HG03135 (cell line): ENCODE data around the gene SYNE1.
"Not testable (repeated sequence)": the region's sequence is repeated elsewhere in the genome, so short reads cannot be mapped to it uniquely, and the experiment has no call there.

Experiments
- ATAC-seq: cut with Tn5 transposase; IDR thresholded peaks from one replicate; pipeline ENCODE4 v1.9.1; 2021; ENCODE audit warnings: mild to moderate bottlenecking, moderate library complexity; ENCODE audit not compliant: unreplicated experiment

SYNE1 gene, protein sequence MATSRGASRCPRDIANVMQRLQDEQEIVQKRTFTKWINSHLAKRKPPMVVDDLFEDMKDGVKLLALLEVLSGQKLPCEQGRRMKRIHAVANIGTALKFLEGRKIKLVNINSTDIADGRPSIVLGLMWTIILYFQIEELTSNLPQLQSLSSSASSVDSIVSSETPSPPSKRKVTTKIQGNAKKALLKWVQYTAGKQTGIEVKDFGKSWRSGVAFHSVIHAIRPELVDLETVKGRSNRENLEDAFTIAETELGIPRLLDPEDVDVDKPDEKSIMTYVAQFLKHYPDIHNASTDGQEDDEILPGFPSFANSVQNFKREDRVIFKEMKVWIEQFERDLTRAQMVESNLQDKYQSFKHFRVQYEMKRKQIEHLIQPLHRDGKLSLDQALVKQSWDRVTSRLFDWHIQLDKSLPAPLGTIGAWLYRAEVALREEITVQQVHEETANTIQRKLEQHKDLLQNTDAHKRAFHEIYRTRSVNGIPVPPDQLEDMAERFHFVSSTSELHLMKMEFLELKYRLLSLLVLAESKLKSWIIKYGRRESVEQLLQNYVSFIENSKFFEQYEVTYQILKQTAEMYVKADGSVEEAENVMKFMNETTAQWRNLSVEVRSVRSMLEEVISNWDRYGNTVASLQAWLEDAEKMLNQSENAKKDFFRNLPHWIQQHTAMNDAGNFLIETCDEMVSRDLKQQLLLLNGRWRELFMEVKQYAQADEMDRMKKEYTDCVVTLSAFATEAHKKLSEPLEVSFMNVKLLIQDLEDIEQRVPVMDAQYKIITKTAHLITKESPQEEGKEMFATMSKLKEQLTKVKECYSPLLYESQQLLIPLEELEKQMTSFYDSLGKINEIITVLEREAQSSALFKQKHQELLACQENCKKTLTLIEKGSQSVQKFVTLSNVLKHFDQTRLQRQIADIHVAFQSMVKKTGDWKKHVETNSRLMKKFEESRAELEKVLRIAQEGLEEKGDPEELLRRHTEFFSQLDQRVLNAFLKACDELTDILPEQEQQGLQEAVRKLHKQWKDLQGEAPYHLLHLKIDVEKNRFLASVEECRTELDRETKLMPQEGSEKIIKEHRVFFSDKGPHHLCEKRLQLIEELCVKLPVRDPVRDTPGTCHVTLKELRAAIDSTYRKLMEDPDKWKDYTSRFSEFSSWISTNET (N-terminal part only)

DNA sequence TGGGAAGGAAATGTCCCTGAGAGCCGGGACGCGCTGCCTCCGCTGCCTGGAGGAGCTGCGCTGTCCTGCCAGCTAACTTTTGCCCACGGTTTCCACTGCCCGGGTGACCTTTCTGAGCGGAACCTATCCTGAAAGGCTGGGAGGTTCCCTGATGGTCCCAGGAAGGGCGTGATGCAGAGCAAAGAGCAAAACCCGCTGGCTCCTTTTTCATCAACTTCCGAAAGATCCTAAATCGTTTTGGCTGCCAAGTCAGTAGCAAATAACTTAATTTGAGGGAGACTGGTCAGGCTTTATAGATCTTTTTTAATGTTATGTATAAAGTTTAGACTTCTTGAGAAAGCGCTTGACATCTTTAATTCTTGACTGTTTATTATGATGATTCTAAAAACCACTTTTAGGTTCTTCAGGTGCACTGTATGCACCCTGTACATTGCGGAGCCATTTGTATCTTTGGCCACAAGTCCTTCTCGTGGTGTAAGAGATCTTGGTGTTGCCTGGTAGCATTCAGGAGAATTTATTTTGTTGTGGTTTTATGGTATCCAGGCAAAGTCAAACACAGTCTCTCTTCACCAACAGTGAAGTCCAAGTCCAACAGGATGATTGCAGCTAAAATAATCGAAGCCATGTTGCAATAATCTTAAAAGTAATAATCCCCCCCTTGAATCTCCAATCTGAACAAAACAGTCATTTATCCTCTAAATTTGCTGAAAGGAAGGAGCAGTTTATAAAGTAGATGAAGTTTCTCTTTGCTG, at the start of gene SYNE1:
TSS of gene SYNE1 (minus strand) at position 67 of the 752 bp plus-strand sequence. CDS start 9,031 bp downstream, outside the sequence.
- ATAC-seq, result no peak

DNA sequence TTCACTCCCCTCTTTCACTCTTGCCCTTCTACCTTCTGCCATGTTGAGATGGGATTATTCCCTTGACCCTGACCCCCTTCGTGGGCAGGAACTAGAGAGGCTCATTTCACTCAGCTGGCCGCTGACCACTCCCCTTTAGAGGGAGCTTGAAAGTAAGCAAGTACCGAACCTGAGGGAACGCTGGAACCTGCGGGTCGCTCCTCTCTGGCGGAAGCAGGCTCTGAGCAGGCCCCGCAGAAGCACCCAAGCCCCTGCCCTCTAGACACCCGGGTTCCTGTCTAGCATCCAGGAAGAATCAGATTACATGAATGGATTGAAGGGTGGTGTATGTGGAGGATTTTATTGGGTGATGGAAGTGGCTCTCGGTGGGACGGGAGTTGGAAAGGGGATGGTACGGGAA, 48.7 kb upstream of the SYNE1 start:
- no peak for ATAC-seq

DNA sequence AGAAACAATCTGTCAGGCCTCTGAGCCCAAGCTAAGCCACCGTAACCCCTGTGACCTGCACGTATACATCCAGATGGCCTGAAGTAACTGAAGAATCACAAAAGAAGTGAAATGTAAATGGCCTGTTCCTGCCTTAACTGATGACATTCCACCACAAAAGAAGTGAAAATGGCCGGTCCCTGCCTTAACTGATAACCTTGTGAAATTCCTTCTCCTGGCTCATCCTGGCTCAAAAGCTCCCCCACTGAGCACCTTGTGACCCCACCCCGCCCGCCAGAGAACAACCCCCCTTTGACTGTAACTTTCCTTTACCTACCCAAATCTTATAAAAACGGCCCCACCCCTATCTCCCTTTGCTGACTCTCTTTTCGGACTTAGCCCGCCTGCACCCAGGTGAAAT, 45.8 kb upstream of the SYNE1 start:
- ATAC-seq, result not testable (repeated sequence)

DNA sequence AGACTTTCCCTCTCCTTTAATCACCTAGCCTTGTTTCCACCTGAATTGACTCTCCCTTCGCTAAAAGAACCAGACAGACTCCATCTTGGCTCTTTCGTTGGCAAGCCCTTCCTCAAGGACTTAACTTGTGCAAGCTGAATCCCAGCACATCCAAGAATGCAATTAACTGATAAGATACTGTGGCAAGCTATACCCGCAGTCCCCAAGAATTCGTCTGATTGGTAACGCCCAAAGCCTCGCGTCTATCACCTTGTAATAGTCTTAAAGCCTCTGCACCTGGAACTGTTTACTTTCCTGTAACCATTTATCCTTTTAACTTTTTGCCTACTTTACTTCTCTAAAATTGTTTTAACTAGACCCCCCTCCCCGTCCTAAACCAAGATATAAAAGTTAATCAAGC, 45.0 kb upstream of the SYNE1 start:
- no peak for ATAC-seq

DNA sequence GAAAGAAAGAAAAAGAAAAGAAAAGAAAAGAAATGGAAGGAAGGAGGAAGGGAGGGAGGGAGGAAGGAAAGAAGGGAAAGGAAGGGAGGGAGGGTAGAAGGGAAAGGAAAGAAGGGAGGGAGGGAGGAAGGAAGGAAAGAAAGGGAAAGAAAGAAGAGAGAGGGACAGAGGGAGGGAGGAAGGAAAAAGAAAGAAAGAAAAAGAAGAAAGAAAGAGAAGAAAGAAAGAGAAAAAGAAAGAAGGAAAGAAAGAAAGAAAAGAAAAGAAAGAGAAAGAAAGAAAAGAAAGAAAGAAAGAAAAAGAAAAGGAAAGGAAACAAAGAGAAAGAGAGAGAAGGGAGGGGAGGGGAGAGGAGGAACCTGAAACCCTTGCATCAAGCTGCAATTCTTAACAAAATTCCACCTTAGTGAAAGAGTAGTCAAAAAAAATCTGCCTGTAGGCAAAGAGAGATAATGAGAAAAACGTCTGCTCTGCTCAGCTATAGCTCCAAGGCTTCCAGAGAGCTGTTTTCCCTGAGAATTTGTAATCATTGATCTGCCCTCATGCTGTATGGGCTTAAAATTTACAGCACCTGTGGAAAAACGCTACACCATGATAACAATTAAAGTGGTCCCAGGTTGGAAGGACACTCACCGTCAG, 43.8 kb upstream of the SYNE1 start:
- ATAC-seq, result no peak

DNA sequence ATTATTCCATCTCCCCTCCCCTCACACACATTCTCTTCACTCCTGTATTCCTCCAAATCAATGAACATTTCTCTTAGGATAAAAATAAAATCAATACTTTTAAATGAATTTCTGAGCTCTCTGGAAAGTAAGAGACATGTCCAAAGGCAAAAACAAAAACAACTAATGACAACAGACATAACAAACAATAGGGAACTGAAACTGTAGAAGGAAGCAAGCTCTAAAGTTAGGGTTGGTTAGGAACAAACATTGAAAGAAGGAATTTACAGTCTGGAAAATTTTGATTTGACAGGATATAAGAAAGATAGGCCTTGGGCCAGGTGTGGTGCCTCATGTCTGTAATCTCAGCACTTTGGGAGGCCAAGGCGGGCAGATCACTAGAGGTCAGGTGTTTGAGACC, 43.0 kb upstream of the SYNE1 start:
- no peak for ATAC-seq

DNA sequence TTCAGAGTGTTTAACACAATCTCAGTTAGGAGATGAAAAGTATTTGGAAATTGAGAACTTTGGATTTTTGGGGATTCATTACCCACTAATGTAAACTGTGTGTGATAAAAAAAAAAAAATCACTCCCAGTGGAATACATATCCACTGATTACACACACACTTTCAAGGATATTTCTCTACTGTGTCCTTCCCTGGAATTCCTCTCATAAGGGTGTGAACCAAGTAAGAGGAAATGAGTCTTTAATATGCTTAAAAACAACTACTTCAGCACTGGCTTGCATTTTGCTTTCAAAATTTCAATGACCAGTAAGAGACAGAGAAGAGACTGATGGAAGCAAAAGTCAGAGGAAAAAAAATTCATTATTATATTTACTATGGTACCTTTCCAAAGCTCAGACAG, 36.1 kb upstream of the SYNE1 start:
- no peak for ATAC-seq

DNA sequence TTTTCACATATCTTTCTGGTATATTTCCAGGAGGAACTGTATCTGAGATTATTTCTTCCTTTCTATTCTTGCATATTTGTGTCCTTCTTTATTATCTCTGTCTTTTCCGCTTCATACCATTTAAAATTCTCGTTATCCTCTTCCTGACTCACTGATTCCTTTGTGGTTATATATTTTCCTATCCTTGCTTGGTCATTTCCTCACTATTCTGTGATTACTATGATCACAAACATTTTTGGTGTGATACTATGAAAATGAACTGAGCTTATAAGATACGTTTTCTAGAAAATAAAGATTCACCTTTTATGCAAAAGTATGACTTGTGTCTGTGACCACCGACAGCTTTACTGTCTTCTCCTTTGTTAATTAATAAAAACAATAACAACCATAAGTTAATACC, 34.0 kb upstream of the SYNE1 start:
- no peak for ATAC-seq

DNA sequence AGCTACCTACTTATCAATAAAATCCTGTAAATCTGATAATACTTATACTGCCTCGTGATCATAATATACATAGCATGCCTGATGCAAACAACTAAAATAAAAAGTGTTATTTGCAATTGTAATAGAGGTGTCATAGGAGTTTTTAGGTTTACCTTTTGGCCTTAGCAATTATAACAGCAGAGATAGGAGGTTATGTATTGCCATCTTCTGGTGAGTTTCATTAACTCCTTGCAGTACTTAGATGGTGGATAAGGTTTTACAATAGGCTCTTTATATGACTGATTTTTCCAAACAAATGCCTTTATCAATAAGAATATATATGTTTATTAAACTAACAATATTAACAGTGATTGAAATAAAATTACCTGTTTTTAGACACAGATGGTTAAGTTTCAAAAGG, 32.7 kb upstream of the SYNE1 start:
- no peak for ATAC-seq

DNA sequence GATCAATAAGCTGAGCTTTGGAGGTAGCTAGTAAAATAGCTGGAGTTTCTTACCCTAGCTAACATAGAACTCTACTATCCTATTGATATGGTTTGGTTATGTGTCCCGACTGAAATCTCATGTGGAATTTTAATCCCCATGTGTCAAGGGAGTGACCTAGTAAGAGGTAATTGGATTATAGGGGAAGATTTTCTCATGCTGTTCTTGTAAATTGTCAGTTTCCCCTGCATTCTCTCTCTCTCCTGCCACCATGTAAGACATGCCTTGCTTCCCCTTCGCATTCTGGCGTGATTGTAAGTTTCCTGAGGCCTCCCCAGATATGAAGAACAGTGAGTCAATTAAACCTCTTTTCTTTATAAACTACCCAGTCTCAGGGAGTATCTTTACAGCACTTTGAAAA, 24.6 kb upstream of the SYNE1 start:
- ATAC-seq, result no peak

DNA sequence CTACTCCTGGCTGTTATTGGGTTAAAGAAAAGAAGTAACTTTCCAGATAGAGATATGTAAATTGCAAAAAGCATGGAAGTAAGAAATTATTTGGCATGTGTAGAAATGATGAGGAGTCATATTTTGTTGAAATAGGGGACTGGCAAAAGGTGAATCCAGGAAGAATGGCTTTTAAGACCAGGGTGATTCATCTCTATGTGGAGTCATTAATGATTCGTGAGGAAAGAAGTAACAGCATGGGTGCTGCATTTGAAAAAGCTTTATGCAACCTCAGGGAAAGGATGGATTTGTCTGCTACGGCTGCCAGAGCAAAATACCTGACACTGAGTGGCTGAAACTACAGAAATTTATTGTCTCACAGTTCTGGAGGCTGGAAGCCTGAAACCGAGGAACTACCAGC, 14.8 kb upstream of the SYNE1 start:
- no peak for ATAC-seq

DNA sequence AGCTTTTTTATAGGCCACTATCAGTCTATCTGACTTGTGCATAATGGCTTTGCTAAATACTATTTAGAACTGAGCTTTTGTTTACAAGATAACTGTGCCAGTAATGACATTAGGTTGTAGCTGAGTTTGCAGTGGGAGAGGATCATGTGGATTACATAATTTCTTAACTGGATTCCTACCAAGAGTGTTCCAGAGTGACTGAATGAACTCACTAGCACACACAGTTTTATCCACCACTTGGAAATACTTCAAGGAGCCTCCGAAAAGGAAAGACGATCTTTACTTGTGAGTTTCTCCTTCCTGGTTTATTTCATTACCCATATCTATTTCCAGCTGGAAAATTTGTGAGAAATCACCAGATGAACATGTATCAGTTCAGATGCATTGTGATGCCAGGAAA, 10.9 kb upstream of the SYNE1 start:
- no peak for ATAC-seq

DNA sequence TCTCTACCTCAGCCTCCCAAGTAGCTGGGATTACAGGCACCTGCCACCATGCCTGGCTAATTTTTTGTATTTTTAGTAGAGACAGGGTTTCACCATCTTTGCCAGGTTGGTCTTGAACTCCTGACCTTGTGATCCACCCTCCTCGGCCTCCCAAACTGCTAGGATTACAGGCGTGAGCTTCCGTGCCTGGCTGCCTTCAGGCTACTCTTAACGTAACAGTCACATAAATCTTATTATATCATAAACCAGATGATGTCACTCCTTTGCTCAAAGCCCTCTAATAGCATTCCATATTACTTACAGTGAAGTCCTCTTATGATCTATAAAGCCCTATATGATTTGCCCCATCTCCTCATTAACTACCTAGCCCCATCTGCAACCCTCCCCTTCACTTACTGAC, 9.6 kb upstream of the SYNE1 start:
- not testable (repeated sequence) for ATAC-seq

DNA sequence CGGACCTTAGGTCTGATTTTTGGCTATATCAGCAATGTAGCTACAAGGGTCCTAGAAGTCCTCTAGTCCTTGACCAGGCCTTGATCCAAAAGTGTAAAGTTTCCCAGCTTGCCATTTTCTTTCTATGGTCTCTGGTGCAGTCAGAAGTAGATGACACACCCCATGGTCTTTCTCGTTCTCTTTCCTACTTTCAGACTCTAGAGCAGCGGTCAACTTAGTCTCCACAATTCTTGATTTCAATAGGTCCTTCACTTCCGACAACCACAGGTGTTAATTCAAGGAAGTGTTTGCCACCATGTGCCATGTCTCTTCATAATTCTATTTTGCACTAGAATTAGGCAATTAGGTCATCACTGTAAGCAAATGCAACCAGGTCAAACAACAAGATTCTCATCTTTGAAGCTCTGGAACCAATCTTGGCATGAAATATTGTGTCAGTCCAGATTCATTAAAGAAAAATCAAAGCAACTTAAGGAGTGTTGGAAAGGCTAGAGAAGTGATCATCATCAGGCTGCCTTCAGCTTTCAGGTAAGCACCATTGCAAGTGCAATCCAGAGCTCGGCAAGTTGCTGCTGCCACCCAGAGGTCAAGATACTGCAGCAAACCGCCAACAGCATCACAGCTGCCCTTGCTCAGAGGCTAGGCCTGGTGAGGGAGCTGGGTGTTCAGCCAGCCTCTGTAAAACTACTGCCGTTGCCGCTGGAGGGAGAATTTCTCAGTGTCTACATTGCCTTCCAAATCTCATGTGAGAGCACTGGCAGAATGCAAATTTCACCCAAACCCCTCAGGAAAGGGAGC, 5.6 kb upstream of the SYNE1 start:
- ATAC-seq, result no peak

DNA sequence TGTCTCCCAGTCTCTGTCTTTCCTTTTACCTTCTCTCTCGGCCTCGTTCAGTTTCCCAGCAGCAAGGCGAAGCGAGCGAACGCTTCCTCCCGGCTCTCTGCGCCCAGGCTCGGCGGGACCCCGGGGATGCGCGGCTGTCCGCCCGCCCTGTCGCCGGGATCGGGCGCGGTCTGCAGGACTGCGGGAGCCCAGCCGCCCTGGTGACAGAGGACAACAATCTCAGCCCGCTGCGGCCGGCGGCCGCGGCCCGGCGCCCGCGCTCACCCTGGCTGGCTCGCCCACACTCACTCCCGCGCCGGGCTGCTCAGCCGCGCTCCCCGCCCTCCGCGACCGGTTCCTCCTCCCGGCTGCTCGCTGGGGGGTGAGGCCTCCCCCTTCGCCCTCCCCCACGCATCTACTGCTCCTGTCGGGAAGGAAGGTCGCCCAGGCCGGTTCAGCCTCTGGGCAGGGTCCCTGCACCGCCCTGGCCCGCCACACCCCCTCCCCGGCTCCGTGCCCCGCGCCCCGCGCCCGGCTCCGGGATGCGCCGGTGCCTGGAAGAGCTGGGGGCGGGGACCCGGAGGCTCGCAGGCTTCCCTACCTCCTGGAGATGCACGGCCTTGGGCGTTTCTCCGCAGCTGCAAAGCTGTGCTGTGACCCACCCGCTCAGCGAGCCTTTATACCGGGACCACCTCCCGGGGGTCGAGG, 410 bp downstream of the SYNE1 start:
- no peak for ATAC-seq

DNA sequence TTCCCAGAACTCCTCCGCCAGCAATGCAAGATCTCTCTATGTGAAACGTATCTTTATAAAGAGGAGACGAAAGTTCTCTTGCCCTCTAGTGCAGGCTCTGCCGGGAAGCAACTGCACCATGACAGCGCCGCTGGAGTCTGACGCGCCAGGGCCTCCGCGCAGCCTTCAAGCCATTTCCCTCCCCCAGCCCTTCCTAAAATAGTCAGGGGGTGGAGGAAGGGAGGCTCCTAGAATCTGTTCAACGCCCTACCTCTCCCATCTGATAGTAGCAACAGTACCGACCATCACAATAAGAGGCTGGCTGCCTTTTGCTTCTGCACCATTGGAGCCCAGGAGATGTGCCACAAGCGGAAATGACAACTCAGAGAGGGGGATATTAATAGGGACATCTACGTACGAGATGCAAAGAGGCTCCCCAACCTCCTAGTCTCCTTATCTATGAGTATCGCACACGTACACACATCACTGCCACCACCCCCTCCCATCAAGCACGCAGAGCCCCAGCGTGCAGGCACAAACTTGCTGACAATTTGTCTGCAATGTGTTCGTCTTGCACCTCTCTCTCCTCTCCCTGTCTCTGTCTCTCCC, 1.0 kb downstream of the SYNE1 start:
- no peak for ATAC-seq

DNA sequence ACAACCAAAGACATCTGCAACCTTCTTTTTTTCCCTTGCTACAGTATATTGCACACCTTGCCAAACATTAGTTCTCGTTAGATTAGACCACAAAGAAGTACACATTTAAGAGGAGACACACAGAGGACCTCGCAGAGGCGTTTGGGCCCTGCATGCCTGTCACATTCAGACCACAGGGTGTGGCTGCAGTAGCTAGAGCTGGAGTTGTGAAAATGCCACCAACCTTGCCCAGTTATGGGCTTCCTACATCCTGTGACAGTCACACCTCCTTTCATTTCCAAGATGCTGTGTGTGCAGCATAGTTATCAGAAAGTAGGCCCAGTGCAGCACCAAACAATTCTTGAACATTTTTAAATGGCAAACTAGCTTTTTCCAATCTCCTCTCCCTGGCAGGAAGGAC, 2.4 kb downstream of the SYNE1 start:
- ATAC-seq, result no peak

DNA sequence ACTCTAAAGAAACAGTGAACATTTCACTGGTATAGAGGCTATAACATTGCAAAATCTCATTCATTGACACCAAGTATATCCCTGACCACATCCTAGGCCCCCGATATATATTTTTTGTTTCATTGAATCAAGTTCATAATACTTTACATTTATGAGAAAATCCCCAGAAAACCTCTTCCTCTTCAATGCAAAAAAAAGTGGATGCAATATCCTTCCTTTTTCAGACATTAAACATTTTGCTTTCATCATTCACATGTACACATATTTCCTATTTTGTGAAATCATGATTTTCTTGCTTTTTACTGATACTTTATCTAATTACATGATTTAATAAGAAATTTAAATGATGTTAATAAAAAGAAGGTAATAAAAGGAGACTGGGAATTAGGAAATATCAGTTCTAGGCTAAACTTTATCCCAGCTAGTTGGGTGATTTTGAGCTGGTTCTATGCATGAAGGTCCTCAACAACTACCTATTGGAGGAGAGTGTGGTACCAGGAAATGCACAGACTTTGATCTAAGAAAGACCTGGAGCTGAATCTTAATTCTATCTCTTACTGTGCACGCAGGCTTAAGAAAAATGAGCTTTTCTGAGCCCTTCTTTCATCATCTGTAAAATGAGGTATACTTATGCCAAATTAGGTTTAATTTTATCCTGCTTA, 4.9 kb downstream of the SYNE1 start:
- ATAC-seq, result no peak
